NCI-H524 (cell line): Measurements from ENCODE around the gene CYYR1.

Source experiments
- DNase-seq, 2 experiments: peaks; one replicate each; lab custom pipeline; 2025; lab: John Stamatoyannopoulos, UW

CYYR1 gene

DNA sequence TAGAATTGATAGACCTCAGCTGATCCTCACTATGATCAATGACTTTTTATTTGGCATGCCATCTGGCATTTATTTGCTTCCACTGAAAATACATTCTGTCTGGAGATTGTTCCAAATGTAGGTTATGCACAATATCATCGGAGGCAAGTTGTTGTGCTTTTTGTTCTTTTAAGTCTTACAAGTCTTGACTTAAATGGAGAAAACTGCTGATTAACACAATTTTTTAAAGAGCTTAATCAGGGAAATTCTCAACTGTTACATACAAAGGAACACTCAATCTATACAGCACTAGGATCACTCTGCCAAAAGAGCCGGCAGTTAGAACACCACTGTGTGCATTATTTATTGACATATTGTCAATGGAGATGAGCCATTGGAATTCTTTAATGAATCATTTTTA is 19.2 kb downstream of the CYYR1 start:
- no peak for DNase-seq

DNA sequence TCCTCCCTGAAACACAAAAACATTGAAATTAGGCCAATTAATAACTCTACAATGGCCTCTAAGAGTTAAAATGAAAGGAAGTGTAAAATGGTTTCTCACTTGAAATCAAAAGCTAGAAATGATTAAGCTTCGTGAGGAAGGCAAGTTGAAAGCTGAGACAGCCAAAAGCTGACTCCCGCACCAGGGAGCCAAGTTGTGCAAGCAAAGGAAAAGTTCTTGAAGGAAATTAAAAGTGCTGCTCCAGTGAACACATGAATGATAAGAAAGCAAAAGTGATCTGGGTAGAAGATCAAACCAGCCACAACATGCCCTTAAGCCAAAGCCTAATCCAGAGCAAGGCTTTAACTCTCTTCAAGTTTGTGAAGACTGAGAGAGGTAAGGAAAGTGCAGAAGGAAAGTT is 22.8 kb downstream of the CYYR1 start:
- no peak for DNase-seq

DNA sequence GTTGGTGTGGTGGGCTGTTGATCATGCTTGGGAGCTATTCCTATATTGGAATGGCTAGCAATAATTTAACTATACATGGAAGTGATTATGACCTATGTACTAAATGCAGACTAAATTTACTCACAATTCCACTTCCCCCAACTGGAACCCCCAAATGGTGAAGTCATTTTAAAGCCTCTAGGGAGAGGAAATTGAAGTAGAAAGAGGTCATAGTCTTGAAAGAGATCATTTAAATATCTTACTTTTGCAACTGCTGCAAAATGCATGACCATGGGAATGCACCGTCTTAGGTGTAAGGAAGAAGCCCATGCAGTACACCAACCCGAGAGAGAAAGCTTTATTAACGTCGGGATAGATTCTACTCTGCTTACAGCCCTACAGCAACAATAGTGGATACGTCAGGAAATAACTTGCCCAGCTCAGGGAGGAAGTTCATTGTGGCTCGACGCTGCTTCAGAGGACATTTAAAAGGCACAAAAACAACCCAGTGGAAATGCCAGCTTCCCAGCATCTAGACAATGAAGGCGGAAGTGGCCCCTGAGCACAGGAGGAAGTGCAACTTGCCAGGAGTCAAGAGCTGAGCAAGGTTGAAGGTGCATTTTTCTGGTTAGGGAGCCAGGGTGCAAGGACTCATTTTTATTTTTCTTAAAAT is 26.5 kb downstream of the CYYR1 start:
- no peak for DNase-seq

DNA sequence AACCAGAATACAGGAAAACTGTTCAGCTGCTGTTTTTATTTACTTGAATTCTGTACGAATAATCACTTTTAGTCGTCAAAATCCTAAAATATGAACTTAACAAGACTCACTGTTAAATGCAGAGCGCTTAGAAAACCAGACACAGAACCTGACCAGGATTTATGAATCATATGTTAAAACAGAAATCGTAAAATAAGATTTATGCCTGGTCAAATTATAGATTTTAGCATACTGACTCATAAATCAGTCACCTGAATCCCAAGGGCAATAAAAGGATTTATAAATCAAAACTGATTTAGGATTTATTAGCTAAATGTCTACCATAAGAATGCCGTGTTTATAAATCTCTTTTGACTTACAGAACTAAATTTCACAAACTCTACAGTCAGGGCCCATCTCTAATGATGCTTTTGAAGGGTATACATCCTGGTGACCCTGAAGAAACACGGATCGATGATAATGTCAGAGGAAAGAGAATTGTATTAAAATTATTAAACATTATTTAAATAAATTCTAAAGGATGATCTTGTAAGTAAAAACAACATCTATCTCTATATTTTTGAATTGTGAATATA is 28.8 kb downstream of the CYYR1 start:
- DNase-seq = no peak

DNA sequence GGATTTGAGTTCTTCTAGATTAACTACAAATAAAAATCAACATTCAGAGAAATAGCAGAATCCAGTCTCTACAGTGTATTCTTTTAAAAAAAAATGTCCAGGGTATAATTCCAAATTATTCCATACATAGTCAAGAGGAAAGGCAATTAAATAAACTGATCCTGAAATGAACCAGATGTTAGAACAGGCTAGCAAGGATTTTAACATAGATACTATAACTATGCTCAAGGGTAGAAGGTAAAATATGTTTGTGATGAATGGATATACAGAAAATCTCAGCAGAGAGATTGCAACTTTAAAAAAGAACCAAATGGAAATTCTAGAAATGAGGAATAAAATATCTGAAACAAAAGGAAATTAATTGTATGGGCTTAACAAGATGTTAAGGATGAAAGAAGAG is 32.4 kb downstream of the CYYR1 start:
- no peak for DNase-seq

DNA sequence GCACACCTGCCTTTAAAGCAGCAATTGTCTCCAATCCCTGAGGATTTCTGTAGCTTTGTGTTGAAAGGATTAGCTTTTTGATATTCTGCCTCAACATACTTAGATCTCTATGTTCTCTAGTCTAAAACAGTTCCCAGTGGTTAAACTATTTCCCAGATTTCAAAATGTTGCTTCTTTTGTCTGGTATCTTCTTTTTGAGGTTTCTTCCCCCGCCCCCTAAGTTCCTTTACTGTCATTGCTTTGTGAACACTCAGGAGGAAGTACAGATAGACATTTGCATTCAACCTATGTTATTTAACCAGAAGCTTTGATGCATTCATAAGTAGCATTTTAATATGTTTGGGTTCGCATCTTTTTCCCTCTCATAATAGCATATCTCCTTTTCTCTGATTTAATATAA is 33.5 kb downstream of the CYYR1 start:
- DNase-seq = no peak

DNA sequence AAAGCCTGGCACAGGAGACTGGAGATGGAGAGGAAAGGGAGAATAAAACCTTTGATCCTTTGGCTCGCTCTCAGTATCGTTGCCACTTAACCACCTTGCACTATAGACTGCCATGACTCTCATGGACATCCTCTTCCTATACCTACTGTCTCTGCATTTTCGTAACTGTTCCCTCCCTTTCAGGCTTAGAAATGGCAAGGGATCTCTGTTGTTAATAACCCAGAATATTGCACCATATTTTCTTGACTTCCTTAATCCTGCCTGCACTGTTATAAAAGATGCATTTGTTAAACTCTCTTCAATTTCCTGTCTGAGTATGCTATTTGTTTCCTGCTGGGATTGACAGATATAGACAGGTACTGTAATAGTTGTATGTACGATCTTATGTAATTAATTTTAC is 38.6 kb downstream of the CYYR1 start:
- DNase-seq = no peak

DNA sequence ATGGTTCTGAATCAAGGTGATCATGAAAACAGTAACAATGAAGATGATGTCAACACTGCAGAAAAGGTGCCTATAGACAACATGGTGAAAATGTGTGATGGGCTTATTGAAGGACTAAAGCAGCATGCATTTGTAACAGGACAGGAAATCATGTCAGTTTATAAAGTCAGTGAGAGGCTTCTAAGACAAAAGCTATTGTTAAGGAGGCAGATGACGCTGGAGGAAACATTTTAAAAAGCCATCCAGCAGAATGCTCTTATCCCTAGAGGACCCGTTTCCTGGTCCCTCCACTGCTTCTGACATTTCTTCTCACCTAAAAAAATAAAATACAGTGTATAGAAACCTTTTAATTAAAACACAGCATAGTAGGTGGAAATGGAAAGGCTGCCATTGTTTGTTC is 40.9 kb downstream of the CYYR1 start:
- DNase-seq = no peak

DNA sequence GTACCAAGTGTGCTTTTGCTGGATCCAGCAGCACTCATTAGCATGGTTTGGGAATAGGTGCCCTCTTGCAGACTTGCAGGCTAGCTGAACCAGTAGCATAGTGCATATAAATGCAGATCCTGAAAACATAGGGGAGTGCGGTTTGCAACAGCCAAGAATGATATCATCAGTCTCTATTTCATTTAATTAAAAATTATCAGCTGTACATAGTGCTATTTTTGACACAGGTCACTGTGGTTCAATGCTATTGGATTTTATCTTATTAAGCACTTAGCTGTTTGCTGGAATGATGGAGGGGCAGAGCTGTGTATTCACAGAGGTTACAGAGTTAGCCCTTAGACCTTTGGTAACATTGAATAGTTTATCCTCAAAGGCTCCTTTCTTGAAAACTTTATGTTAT is 43.6 kb downstream of the CYYR1 start:
- DNase-seq = no peak

DNA sequence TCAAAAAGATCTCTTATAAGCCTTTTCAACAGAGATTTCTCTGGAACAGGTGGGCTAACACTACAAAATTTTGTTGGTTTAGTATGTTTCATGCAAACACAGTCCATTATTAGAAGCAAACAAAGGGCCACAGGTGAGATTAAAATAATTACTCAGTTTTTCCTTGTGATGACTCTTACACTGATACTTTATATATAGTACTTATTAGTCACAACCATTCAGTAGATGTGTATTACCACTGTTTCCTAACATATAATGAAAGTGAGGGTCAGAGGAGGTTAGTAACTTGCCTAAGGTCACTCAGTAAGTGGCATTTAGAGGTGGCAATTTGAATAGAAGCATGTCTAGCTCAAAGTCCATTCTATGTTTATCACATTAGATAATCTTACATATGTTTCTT is 44.2 kb downstream of the CYYR1 start:
- DNase-seq = no peak

DNA sequence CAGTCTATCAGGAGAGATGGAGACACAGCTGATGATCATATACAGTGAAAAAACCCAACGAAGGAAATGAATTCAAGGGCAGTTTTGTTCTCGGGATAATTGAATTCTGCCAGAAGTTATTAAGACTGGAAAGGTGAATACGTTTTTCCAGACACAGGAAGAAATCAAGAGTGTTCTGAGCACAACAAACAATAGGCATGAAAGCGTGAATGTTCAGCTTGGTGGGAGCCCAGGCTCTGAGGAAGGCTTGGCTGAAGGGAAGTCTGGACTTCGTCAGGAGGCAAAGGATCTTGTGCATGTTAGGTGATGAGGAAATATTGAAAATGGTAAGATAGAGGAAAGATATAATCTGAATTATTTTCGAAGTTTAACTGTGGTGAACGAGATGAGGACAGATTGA is 50.4 kb downstream of the CYYR1 start:
- no peak for DNase-seq

DNA sequence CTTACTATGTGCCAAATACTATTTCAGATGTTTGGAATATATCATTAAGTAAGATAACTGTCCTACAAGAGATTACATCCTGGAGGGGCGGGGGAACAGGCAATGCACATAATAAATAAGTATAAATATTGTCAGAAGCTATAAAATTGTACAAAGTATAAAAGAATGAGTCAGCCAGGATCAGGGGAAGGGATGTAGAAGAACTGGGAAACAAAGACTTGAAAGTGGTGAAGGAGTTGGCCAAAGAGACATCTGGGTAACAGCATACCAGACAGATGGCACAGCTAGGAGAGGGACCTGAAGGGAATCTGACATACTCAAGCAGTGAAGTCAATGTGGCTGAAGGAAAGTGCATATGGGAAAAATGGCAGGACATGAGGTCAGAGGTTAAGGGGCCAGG is 53.9 kb downstream of the CYYR1 start:
- peak in 1 of 2 experiments; percentile 64 for DNase-seq

DNA sequence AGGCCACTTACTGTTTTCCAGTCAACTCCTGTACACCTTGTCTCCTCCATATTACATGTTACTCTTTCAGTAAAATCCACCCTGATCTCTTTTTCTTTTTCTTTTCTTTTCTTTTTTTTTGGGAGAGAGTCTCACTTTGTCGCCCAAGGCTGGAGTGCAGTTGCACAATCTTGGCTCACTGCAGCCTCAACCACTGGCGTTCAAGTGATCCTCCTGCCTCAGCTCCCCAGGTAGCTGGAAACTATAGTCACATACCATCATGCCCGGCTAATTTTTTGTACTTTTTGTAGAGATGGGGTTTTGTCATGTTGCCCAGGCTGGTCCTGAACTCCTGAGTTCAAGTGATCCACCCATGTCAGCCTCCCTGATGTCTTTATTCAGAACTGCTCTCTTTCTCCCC is 57.8 kb downstream of the CYYR1 start:
- no peak for DNase-seq

DNA sequence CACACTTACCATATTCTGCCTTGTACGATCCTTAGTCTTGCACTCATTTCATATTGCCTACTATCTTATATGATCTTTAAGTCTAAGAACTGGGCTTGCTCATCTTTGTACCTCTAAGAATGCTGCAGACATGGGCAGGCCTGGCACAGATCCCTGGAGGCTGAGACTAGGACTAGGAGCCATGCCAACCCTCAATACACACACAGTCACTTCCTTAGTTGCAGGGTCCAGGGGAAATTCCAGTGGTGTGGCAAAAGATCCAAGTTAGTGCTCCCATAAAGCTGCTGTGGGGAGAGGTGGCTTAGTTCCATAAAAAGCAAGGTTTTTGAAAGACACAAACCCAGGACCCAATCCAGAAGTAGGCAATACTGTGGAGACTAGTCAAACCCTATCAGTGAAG is 59.9 kb downstream of the CYYR1 start:
- DNase-seq = no peak

DNA sequence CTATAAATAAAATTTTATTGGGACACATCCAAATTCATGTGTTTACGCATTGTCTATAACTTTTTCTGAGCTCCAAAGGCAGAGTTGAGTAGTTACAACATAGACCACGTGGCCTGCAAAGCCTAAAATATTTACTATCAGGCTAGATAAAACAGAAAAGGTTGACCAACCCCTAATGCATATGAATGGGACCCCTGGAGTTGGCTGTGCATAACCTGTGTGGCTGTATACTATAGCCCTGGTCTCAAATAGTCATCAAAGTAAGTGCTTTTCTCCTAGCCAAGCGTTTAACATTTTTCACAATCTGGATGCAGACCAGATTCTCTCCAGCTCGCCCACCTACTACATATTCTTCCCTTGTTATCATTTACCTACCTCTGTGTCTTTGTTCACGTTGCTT is 60.4 kb downstream of the CYYR1 start:
- DNase-seq = no peak

DNA sequence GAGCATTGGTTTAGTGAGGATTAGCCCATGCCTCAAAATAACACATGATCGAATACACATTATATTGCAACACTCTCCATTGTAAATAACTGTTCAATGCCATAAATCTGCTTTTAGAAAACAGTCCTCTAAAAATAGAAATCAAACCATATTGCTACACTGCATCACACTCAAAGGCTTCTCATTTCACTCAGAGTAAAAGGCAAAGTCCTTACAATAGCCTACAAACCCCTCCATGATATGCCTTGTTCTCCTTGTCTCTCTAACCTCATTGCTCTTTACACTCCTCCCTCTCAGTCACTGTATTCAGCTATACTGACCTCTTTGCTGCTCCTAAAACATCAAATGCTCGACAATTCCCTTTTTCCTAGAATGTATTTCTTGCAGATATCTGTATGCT is 64.2 kb downstream of the CYYR1 start:
- DNase-seq = no peak

DNA sequence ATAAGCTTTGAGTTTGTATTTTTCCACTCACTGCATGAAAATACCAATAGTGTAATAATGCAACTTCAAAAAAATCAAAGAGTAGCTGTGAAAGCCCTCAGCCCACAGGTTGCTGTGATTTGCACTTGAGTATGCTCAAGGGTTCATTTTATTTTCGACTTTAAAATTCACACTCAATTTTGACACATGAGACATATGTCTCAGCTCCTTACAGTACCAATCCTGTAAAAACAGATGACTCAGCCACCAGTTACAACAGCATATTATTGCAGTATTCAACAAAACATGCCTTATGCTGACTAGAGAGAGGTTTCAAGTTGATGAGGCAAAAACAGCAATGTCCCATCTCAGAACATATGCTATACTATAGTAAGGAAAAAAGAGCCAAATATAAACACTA is 66.1 kb downstream of the CYYR1 start:
- DNase-seq = peak in 1 of 2 experiments; percentile 86

DNA sequence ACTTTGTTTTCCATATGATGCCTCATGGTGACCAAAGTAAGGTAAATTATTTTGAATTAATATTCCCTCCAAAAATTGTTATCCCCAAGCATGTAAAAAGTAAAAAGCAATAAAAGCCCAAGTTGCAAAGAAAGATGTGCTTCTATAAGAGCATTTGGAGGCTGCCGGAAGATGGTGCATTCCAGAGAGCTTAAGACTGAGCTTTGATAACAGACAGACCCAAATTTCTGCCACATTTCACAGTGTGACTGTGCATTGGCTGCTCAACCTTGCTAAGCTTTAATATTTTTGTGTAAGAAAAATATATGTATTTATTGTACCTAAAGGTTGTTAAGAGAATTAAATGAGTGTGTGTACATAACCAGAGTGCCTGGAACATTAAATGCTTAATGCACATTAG is 67.9 kb downstream of the CYYR1 start:
- DNase-seq = no peak

DNA sequence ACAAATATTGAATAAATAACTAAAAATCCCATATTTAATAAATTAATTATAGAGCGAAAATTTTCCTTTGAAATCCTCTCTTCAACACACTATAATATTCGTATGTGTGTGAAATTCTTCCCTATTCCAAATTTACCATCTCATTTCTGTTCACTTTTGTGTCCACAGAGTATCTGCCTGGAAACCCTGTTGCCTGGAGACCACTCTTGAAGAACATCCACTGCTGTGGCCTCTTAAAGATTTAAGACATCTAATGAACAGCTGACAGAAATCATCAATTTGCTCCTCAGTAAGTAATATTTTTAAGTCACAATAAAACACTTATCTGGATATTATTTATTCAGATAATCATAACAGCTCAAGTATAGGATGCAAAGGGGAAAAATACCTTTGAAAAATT is 69.7 kb downstream of the CYYR1 start:
- peak in 1 of 2 experiments; percentile 17 for DNase-seq

DNA sequence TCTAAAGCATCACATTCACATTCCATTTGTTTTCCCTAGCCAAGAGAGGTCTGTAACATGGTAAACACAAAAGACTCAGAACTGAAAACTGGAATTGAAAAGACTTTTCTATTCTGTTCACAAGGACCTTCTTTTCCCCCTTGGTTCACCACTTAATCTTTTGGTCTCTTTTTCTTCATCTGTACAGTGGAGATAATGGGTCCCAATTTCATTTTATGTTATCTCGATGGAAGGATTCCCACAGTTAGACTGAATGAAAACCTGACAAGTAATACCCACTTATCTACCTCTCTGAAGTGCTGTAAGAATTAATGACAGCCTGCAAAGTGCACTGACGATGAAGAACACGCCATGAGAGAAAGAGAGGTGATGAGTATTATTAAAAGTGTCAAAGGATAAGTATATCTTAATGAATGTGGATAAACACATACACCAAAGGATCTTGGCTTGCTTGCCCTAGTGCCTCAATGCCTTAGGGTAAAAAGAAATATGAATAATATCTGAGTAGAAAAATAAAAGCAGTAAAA is 71.5 kb downstream of the CYYR1 start:
- DNase-seq = peak in 1 of 2 experiments; percentile 62

DNA sequence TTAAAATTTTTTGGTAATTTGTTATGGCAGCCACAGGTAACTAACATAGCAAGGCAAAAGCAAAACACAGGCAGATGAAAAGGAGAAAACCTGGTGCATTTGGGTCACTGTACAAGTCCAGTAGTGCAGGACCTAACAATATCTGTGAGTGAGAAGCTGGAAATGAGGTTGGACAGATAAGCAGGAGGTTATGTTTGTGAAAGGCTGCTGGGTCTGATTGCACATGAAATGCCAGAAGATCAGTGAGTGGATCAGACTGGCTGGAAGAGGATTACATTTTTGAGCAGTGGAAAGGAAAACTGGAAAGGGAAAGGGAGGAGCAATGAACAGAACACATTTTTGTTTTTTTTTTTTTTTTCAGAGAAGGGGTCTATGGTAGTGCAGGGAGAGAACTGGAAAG is 73.6 kb downstream of the CYYR1 start:
- DNase-seq = no peak

DNA sequence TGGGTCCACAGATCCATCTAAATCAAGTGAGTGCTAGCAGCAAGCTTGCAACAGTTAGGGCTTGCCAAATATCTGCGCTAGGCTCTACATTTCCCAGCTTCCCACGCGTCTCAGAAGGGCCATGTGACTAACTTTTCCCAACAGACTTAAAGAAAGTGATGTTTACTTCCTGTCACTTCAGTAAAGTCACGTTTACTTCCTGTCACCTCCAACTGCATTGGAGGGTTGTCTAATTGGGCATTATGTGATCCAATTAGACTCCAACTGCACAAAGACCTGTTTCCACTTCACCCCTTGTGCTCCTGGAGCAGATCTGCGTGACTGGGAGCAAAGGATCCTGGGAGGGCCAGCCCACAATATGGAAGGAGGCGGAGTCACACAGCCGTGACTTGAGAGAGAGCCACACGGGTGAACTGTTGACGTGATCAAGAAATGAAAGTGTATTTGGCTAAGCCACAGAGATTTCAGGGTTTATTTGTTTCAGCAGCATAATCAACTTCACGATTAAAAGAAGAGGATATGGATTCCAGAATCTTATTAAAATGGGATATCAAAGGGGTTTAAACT is 77.7 kb downstream of the CYYR1 start:
- no peak for DNase-seq

DNA sequence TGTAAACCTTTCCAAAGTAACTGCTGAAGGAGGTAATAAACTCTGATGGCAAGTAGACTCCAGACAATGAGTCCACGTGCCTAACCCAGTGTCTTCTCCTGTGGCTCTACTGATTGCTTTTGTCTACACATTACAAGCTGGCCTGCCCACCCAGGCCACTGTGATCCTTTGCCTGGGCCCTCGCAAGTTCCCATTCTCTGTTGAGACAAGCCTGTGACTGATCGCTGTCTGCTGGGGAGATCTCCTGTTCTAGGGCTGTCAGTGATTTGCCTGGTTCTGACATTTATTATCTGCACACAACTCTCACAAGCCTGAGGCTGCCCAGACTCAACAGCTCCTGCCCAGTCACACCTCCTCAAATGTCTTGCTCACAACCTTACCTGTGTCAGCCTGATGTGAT is 81.4 kb downstream of the CYYR1 start:
- peak in 1 of 2 experiments; percentile 34 for DNase-seq

DNA sequence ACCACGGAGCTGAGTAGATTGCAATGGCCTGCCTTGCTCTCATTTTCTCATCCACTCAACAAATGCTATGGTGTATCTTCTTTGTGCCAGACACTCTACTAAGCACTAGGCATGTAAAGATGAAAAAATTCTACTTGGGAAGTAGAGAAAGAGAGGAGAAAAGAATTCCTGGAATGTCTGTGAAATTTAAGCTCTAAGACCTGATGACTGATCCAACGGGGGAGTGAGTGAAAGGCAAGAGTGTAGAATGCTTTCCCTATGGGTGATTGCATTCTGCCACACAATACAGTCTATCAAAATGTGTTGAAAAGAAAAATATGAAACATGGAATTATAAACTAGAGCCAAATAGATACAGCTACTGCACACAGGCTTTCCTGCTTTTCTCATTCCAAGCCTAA is 82.3 kb downstream of the CYYR1 start:
- no peak for DNase-seq
